ENCODE measurements around the gene KSR1.
"Not testable (repeated sequence)": the region's sequence is repeated elsewhere in the genome, so short reads cannot be mapped to it uniquely, and the experiment has no call there.

GRCh38 chr17:27632766-27633165 is 176.5 kb downstream of the KSR1 start:
- TF ChIP-seq CTCF (IDR thresholded peaks at IDR 0.05); ZFX (IDR thresholded peaks at IDR 0.05; ENCODE audit: borderline replicate concordance): not testable (repeated sequence)

Measured in 22Rv1 (cell line).